SK-N-SH treated with all-trans-retinoic acid at 6 μM for 48 hours (cell line): ENCODE results near the gene AKAP17A.

ENCODE experiments used
- ARNTL ChIP-seq: fragments of 450-650 bp; formaldehyde crosslinking; IDR thresholded peaks from 2 replicates; pipeline ENCODE4 v1.5.0; 2020; ENCODE audit warnings: low read depth, mild to moderate bottlenecking, moderate library complexity, borderline replicate concordance
- BACH2 ChIP-seq: fragments of 250-450 bp; sonication (Bioruptor Pico); IDR thresholded peaks from 2 replicates; pipeline ENCODE4 v1.9.0; 2021; ENCODE audit warnings: mild to moderate bottlenecking, borderline replicate concordance
- ISL1 ChIP-seq: fragments of 250-450 bp; sonication (Bioruptor Pico); IDR thresholded peaks from 2 replicates; pipeline ENCODE4 v2.1.2; 2022; ENCODE audit warnings: mild to moderate bottlenecking, moderate library complexity
- ZNF8 ChIP-seq: fragments of 450-650 bp; formaldehyde crosslinking; IDR thresholded peaks from 2 replicates; pipeline ENCODE4 v1.5.0; 2020; ENCODE audit warnings: mild to moderate bottlenecking, moderate library complexity
- TF ChIP-seq, protein P1 (sequence below): fragments of 250-450 bp; sonication (Bioruptor Pico); IDR thresholded peaks from 2 replicates; pipeline ENCODE4 v1.5.0; 2020; ENCODE audit warnings: mild to moderate bottlenecking, moderate library complexity
- TF ChIP-seq, protein P2 (sequence below): fragments of 250-450 bp; sonication (Bioruptor Pico); IDR thresholded peaks from 2 replicates; pipeline ENCODE4 v1.8.0; 2020; ENCODE audit warnings: mild to moderate bottlenecking, moderate library complexity, borderline replicate concordance

DNA sequence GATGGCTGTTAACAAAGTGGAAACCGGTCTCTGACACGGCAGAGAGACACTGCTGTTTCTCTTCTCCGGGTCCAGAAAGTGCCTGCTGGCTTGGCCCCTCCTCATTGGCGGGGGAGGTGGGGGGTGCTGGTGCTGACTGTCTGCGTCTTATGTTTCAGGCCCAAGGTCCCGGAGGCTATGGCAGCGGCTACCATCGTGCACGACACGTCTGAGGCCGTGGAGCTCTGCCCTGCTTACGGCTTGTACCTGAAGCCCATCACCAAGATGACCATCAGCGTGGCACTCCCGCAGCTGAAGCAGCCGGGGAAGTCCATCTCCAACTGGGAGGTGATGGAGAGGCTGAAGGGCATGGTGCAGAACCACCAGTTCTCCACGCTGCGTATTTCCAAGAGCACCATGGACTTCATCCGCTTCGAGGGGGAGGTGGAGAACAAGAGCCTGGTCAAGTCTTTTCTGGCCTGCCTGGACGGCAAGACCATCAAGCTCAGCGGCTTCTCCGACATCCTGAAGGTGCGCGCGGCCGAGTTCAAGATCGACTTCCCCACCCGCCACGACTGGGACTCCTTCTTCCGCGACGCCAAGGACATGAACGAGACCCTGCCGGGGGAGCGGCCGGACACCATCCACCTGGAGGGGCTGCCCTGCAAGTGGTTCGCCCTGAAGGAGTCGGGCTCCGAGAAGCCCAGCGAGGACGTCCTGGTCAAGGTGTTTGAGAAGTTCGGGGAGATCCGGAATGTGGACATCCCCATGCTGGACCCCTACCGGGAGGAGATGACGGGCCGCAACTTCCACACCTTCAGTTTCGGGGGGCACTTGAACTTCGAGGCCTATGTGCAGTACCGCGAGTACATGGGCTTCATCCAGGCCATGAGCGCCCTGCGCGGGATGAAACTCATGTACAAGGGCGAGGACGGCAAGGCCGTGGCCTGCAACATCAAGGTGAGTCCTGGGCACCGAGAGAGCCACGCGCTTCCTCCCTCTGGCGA, 2.2 kb downstream of the AKAP17A start:
- TF ChIP-seq ARNTL (CRISPR knock-in tag) (no peak), ZNF8 (CRISPR knock-in tag) (no peak), ISL1 (no peak), BACH2 (CRISPR knock-in tag) (no peak)
- TF ChIP-seq, protein P1, sequence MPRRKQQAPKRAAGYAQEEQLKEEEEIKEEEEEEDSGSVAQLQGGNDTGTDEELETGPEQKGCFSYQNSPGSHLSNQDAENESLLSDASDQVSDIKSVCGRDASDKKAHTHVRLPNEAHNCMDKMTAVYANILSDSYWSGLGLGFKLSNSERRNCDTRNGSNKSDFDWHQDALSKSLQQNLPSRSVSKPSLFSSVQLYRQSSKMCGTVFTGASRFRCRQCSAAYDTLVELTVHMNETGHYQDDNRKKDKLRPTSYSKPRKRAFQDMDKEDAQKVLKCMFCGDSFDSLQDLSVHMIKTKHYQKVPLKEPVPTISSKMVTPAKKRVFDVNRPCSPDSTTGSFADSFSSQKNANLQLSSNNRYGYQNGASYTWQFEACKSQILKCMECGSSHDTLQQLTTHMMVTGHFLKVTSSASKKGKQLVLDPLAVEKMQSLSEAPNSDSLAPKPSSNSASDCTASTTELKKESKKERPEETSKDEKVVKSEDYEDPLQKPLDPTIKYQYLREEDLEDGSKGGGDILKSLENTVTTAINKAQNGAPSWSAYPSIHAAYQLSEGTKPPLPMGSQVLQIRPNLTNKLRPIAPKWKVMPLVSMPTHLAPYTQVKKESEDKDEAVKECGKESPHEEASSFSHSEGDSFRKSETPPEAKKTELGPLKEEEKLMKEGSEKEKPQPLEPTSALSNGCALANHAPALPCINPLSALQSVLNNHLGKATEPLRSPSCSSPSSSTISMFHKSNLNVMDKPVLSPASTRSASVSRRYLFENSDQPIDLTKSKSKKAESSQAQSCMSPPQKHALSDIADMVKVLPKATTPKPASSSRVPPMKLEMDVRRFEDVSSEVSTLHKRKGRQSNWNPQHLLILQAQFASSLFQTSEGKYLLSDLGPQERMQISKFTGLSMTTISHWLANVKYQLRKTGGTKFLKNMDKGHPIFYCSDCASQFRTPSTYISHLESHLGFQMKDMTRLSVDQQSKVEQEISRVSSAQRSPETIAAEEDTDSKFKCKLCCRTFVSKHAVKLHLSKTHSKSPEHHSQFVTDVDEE (CRISPR knock-in tag) = no peak
- TF ChIP-seq, protein P2, sequence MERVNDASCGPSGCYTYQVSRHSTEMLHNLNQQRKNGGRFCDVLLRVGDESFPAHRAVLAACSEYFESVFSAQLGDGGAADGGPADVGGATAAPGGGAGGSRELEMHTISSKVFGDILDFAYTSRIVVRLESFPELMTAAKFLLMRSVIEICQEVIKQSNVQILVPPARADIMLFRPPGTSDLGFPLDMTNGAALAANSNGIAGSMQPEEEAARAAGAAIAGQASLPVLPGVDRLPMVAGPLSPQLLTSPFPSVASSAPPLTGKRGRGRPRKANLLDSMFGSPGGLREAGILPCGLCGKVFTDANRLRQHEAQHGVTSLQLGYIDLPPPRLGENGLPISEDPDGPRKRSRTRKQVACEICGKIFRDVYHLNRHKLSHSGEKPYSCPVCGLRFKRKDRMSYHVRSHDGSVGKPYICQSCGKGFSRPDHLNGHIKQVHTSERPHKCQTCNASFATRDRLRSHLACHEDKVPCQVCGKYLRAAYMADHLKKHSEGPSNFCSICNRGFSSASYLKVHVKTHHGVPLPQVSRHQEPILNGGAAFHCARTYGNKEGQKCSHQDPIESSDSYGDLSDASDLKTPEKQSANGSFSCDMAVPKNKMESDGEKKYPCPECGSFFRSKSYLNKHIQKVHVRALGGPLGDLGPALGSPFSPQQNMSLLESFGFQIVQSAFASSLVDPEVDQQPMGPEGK (CRISPR knock-in tag) = no peak
